DOHH2 (cell line): ENCODE results near the gene RASGEF1C.

Source experiments
- EZH2phosphoT487 ChIP-seq: fragments of 200-600 bp; sonication (generic); IDR thresholded peaks from 2 replicates; pipeline ENCODE4 v1.6.1; 2017; ENCODE audit warnings: borderline replicate concordance, mild to moderate bottlenecking, antibody characterized with exemption, low read length, moderate library complexity, mixed read lengths
- TF ChIP-seq, protein P1 (sequence below): fragments of 200-600 bp; sonication (generic); IDR thresholded peaks from one replicate; pipeline ENCODE4 v1.5.1; 2014; ENCODE audit warnings: antibody characterized with exemption, mild to moderate bottlenecking, low read depth, low read length; ENCODE audit not compliant: poor library complexity, severe bottlenecking

- TF ChIP-seq, protein P1, sequence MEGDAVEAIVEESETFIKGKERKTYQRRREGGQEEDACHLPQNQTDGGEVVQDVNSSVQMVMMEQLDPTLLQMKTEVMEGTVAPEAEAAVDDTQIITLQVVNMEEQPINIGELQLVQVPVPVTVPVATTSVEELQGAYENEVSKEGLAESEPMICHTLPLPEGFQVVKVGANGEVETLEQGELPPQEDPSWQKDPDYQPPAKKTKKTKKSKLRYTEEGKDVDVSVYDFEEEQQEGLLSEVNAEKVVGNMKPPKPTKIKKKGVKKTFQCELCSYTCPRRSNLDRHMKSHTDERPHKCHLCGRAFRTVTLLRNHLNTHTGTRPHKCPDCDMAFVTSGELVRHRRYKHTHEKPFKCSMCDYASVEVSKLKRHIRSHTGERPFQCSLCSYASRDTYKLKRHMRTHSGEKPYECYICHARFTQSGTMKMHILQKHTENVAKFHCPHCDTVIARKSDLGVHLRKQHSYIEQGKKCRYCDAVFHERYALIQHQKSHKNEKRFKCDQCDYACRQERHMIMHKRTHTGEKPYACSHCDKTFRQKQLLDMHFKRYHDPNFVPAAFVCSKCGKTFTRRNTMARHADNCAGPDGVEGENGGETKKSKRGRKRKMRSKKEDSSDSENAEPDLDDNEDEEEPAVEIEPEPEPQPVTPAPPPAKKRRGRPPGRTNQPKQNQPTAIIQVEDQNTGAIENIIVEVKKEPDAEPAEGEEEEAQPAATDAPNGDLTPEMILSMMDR, result no peak
- no peak for TF ChIP-seq EZH2phosphoT487
Measured at GRCh38 chr5:180127682-180128670, 81.0 kb downstream of the RASGEF1C start.
